K562 (cell line): ENCODE results near the gene NECTIN1. TPM values are rescaled to one million over a fixed set of nuclear protein-coding genes. Genes with fewer than 3 reads are reported as not detected.

Experiments
- ATAC-seq: fragments of 200-7000 bp; cut with Tn5 transposase; 3 replicates; pipeline ENCODE4 v1.9.1; 2020; ENCODE audit warnings: moderate library complexity
- BruUV-seq: library from RNA; stranded (reverse); fragments of 400-500 nt; replicated peaks from 2 replicates; lab custom pipeline; 2021; lab: Mats Ljungman, UMichigan
- CTCF ChIA-PET: fragments of 300-600 bp; formaldehyde crosslinking; extraction: SDS; loops from one replicate; lab custom pipeline; 2021; ENCODE audit warnings: low intra/inter-chr PET ratio; lab: Yijun Ruan, JAX
- POLR2A ChIA-PET: fragments of 300-600, 350-650 bp; sonication (Branson Sonifier 250); formaldehyde crosslinking; extraction: SDS; loops from one replicate; lab custom pipeline; 2021; ENCODE audit warnings: antibody characterized with exemption, inconsistent platforms; lab: Yijun Ruan, JAX
- DNase-seq, 4 experiments: peaks; one replicate each; pipeline versions ENCODE4 v3.0.0 to v3.0.0-alpha.2; 2011 to 2018; ENCODE audit warnings: low spot score in 3 of 4, mixed read lengths in 3 of 4; ENCODE audit errors: extremely low read depth in 1 of 4
- FAIRE-seq: peaks from 2 replicates; lab custom pipeline; 2011; peaks lifted over from hg19 to GRCh38; lab: Jason Lieb, UNC
- H2AFZ ChIP-seq: 2 replicates; pipeline ENCODE4 v1.6.0; 2011; ENCODE audit warnings: low read depth, low read length, control low read depth, inconsistent platforms
- H3K27ac ChIP-seq: fragments of 200-600 bp; 3 replicates; pipeline ENCODE4 v1.8.0; 2011; ENCODE audit warnings: low read depth, mild to moderate bottlenecking, control low read depth, inconsistent platforms, low read length, moderate library complexity, mixed read lengths; ENCODE audit errors: extremely low read depth
- H3K27me3 ChIP-seq, 2 experiments: fragments of 300-600 bp in 1 of 2; 2 replicates in 1 of 2; 3 replicates in 1 of 2; pipeline versions ENCODE4 v1.6.0 to v1.8.0; 2011; ENCODE audit warnings: inconsistent platforms in 2 of 2, low read length in 2 of 2, mild to moderate bottlenecking in 1 of 2, mixed read lengths in 1 of 2, moderate library complexity in 1 of 2; ENCODE audit not compliant: control insufficient read depth in 2 of 2, insufficient read depth in 2 of 2
- H3K36me3 ChIP-seq: fragments of 300-600 bp; 3 replicates; pipeline ENCODE4 v1.8.0; 2011; ENCODE audit warnings: mild to moderate bottlenecking, low read length, inconsistent platforms; ENCODE audit not compliant: control insufficient read depth, insufficient read depth
- H3K4me1 ChIP-seq, 2 experiments: fragments of 200-600 bp in 1 of 2; replicated peaks in 1 of 2; 2 replicates in 1 of 2; 3 replicates in 1 of 2; pipeline versions ENCODE4 v1.5.1 to v1.8.0; 2011; ENCODE audit warnings: inconsistent platforms in 2 of 2, low read length in 2 of 2, mild to moderate bottlenecking in 1 of 2, mixed read lengths in 1 of 2, moderate library complexity in 1 of 2; ENCODE audit not compliant: control insufficient read depth in 2 of 2, insufficient read depth in 2 of 2
- H3K4me2 ChIP-seq: 2 replicates; pipeline ENCODE4 v1.6.1; 2011; ENCODE audit warnings: low read length, control low read depth, inconsistent platforms, mixed read lengths; ENCODE audit not compliant: insufficient read depth
- H3K4me3 ChIP-seq: fragments of 200-600 bp; sonication (generic), shearing (Covaris generic); 2 replicates; pipeline ENCODE4 v1.5.1; 2016; ENCODE audit warnings: control low read depth, inconsistent platforms
- H3K79me2 ChIP-seq: fragments of 200-600 bp; 3 replicates; pipeline ENCODE4 v1.8.0; 2011; ENCODE audit warnings: low read length, inconsistent platforms; ENCODE audit not compliant: control insufficient read depth, insufficient read depth
- H3K9ac ChIP-seq, 2 experiments: 2 replicates each; pipeline versions ENCODE4 v1.6.0 to v1.6.1; 2011; ENCODE audit warnings: low read depth in 2 of 2, low read length in 2 of 2, control low read depth in 1 of 2, inconsistent platforms in 1 of 2, mild to moderate bottlenecking in 1 of 2, mixed read lengths in 1 of 2; ENCODE audit not compliant: insufficient read depth in 1 of 2
- H3K9me1 ChIP-seq: one replicate; pipeline ENCODE4 v1.6.0; 2011; ENCODE audit warnings: inconsistent platforms, mild to moderate bottlenecking, low read length, moderate library complexity; ENCODE audit not compliant: control insufficient read depth, insufficient read depth
- H3K9me3 ChIP-seq: replicated peaks from 2 replicates; pipeline ENCODE4 v1.5.1; 2011; ENCODE audit warnings: low read depth, low read length, inconsistent platforms; ENCODE audit not compliant: control insufficient read depth, insufficient read depth
- H4K20me1 ChIP-seq: replicated peaks from 2 replicates; pipeline ENCODE4 v1.6.1; 2011; ENCODE audit warnings: low read length, inconsistent platforms, mixed read lengths; ENCODE audit not compliant: control insufficient read depth, insufficient read depth
- HEY1 ChIP-seq: fragments of 250-450 bp; sonication (Bioruptor Pico); IDR thresholded peaks from 2 replicates; pipeline ENCODE4 v1.5.0; 2020; ENCODE audit warnings: mild to moderate bottlenecking, moderate library complexity, borderline replicate concordance
- NEUROD1 ChIP-seq: fragments of 150-350 bp; IDR thresholded peaks from 2 replicates; pipeline ENCODE4 v1.6.1; 2014; ENCODE audit warnings: borderline replicate concordance, low read length, low read depth; ENCODE audit not compliant: partially characterized antibody
- PRPF4 ChIP-seq: fragments of 200-400 bp; formaldehyde crosslinking; IDR thresholded peaks from one replicate; pipeline ENCODE4 v1.6.1; 2017; ENCODE audit warnings: low read length, low read depth, mild to moderate bottlenecking; ENCODE audit not compliant: insufficient read depth, poor library complexity, severe bottlenecking
- RB1 ChIP-seq: fragments of 450-650 bp; IDR thresholded peaks from 2 replicates; pipeline ENCODE4 v1.6.1; 2017; ENCODE audit warnings: low read depth, mild to moderate bottlenecking
- SRSF7 ChIP-seq: fragments of 200-400 bp; formaldehyde crosslinking; optimal IDR thresholded peaks from 2 replicates; pipeline ENCODE3; 2017; ENCODE audit warnings: mild to moderate bottlenecking, low read depth, low read length
- ZNF121 ChIP-seq: sonication (generic); formaldehyde crosslinking; conservative IDR thresholded peaks from 2 replicates; pipeline ENCODE4 v1.8.0; 2022; ENCODE audit warnings: missing genetic modification reagents
- ZNF696 ChIP-seq: fragments of 250-450 bp; sonication (Bioruptor Pico); conservative IDR thresholded peaks from 2 replicates; pipeline ENCODE4 v1.4.0; 2020; ENCODE audit warnings: mild to moderate bottlenecking, moderate library complexity
- WGBS: fragments of 100-300 bp; shearing (Covaris generic); methylation state at CpG from one replicate; pipeline ENCODE4 v1.1.6; 2016; ENCODE audit warnings: low coverage, mixed read lengths; ENCODE audit not compliant: insufficient coverage; ENCODE audit errors: missing lambda C conversion rate; 5-methylcytosine and 5-hydroxymethylcytosine counted together
- in situ Hi-C: fragments of 300-500 bp; cut with MboI; formaldehyde crosslinking; loops from 4 replicates; pipeline ENCODE4 v1.15.0; 2018; ENCODE audit warnings: inconsistent platforms, mixed read lengths
- intact Hi-C: fragments of 100-400 bp; cut with micrococcal nuclease; formaldehyde crosslinking; loops from 2 replicates; pipeline ENCODE4 v1.14.2; 2022
- polyA plus RNA-seq, 8 experiments: library from polyadenylated mRNA; depleted of rRNA in 4 of 8; stranded (reverse) in 5 of 8; unstranded in 3 of 8; fragments of >200 nt; fragmentation: Nextera tagmentation in 2 of 8; fragmentation: Illumina TruSeq in 1 of 8; extraction: Ambion mirVana in 2 of 8; extraction: Trizol in 1 of 8; gene quantifications; 2 replicates each; pipeline versions ENCODE4 v1.2.1 to v1.2.3, GENCODE V29; 2011 to 2014; ENCODE audit warnings: inconsistent platforms in 1 of 8, missing spikeins in 1 of 8
- total RNA-seq, 7 experiments: library from RNA; depleted of rRNA in 6 of 7; stranded (reverse); fragments of >200 nt in 6 of 7; fragmentation: Illumina TruSeq in 2 of 7; extraction: Trizol in 2 of 7; gene quantifications; 2 replicates each; pipeline versions ENCODE4 v1.2.1 to v1.2.3, GENCODE V29; 2011 to 2021; ENCODE audit warnings: low replicate concordance in 1 of 7

Gene NECTIN1
- total and polyA plus RNA-seq, 9 of the 15 experiments (the other 6 are each of a cell fraction or from before 2014, with no cell fraction given): 0.09 to 0.53 (median 0.23) TPM; not detected in 2

GRCh38 chr11:119744577-119744976, 15.6 kb upstream of the NECTIN1 start:
- no peaks in the 10 kb centered on the region for H3K9me1 ChIP-seq
- BruUV-seq: no TSS peak
- H3K4me2 ChIP-seq: no peak overlapping the region
- WGBS: 0% methylated on average over 2 of the region's 2 CpGs
- intact Hi-C loops (no loop called here), in situ Hi-C loops (no loop called here)
- no peak overlapping the region for H3K4me3 ChIP-seq
- H4K20me1 ChIP-seq: peaks cover 12% of the 10 kb centered on the region; the same call in 1 of the 2 replicates
- ATAC-seq (no peak), DNase-seq (no peak), FAIRE-seq (no peak)
- no peaks in the 10 kb centered on the region for H3K9me3 ChIP-seq
- no peak overlapping the region for H2AFZ ChIP-seq
- H3K27me3 ChIP-seq: peaks cover 0 to 54% of the 10 kb centered on the region in 2 experiments; a peak in 2 of 5 replicates
- ChIA-PET POLR2A (no interaction called here), CTCF (no interaction called here)
- H3K9ac ChIP-seq: no peak overlapping the region
- TF ChIP-seq NEUROD1: no peak
- no peak for TF ChIP-seq SRSF7
- no peak for TF ChIP-seq ZNF121 (CRISPR knock-in tag)
- no peak for TF ChIP-seq ZNF696
- TF ChIP-seq HEY1 (CRISPR knock-in tag): no peak
- no peak for TF ChIP-seq RB1
- TF ChIP-seq PRPF4: no peak
- no peaks in the 10 kb centered on the region for H3K79me2 ChIP-seq
- H3K27ac ChIP-seq: no peak overlapping the region
- no peaks in the 10 kb centered on the region for H3K36me3 ChIP-seq
- H3K4me1 ChIP-seq: peaks cover 0 to 12% of the 10 kb centered on the region in 2 experiments; a peak in 2 of 5 replicates
